HepG2 (cell line): ENCODE results near the gene KIAA0232. TPM values are rescaled to one million over a fixed set of nuclear protein-coding genes. Genes with fewer than 3 reads are reported as not detected.

ENCODE experiments used
- CBX5 ChIP-seq: sonication (generic); formaldehyde crosslinking; IDR thresholded peaks from 2 replicates; pipeline ENCODE4 v1.4.0; 2020; ENCODE audit warnings: missing genetic modification reagents, borderline replicate concordance
- CHD2 ChIP-seq: IDR thresholded peaks from 2 replicates; pipeline ENCODE4 v1.6.1; 2011; ENCODE audit warnings: low read depth, low read length, improper control_type of control experiment
- FOXP1 ChIP-seq, 2 experiments: fragments of 450-650 bp in 1 of 2; IDR thresholded peaks; 2 replicates each; pipeline ENCODE4 v1.6.1; 2017 to 2018; ENCODE audit warnings: antibody characterized with exemption in 1 of 2
- KMT2B ChIP-seq: IDR thresholded peaks from 2 replicates; pipeline ENCODE4 v1.6.1; 2016; ENCODE audit warnings: missing genetic modification reagents, missing compliant biosample characterization
- RBFOX2 ChIP-seq: fragments of 200-400 bp; formaldehyde crosslinking; IDR thresholded peaks from 2 replicates; pipeline ENCODE4 v1.6.1; 2017; ENCODE audit warnings: low read depth, mild to moderate bottlenecking, low read length
- SOX13 ChIP-seq, 3 experiments: fragments of 450-650 bp in 1 of 3; sonication (generic) in 1 of 3; formaldehyde crosslinking in 1 of 3; IDR thresholded peaks in 2 of 3; conservative IDR thresholded peaks in 1 of 3; 2 replicates each; pipeline versions ENCODE4 v1.5.0 to v1.6.1; 2016 to 2020; ENCODE audit warnings: antibody characterized with exemption in 1 of 3, mild to moderate bottlenecking in 1 of 3, missing compliant biosample characterization in 1 of 3, missing genetic modification reagents in 1 of 3, moderate library complexity in 1 of 3
- TCF7L2 ChIP-seq: IDR thresholded peaks from 2 replicates; pipeline ENCODE4 v1.6.1; 2011; ENCODE audit warnings: mild to moderate bottlenecking, low read depth, low read length, moderate library complexity
- U2AF1 ChIP-seq: fragments of 200-400 bp; formaldehyde crosslinking; optimal IDR thresholded peaks from 2 replicates; pipeline ENCODE3; 2017; ENCODE audit warnings: mild to moderate bottlenecking, low read depth, low read length
- ZMYM4 ChIP-seq: sonication (generic); formaldehyde crosslinking; IDR thresholded peaks from 2 replicates; pipeline ENCODE4 v1.8.1; 2023; ENCODE audit warnings: mild to moderate bottlenecking, missing genetic modification reagents
- ZNF143 ChIP-seq: sonication (generic); formaldehyde crosslinking; IDR thresholded peaks from 2 replicates; pipeline ENCODE4 v1.4.0; 2020; ENCODE audit warnings: missing genetic modification reagents
- ZNF407 ChIP-seq: sonication (generic); formaldehyde crosslinking; IDR thresholded peaks from one replicate; pipeline ENCODE4 v1.5.1; 2020; ENCODE audit warnings: mild to moderate bottlenecking, missing genetic modification reagents; ENCODE audit errors: not compliant biosample characterization
- ZNF503 ChIP-seq: sonication (generic); formaldehyde crosslinking; IDR thresholded peaks from 2 replicates; pipeline ENCODE4 v1.4.0; 2020; ENCODE audit warnings: missing genetic modification reagents
- ZNF550 ChIP-seq: sonication (generic); formaldehyde crosslinking; IDR thresholded peaks from 2 replicates; pipeline ENCODE4 v1.4.0; 2020; ENCODE audit warnings: mild to moderate bottlenecking, missing genetic modification reagents, borderline replicate concordance
- ZNF569 ChIP-seq: sonication (generic); formaldehyde crosslinking; IDR thresholded peaks from 2 replicates; pipeline ENCODE4 v1.5.0; 2020; ENCODE audit warnings: mild to moderate bottlenecking, missing genetic modification reagents, moderate library complexity, borderline replicate concordance
- ZNF644 ChIP-seq: IDR thresholded peaks from 2 replicates; pipeline ENCODE4 v1.6.1; 2016; ENCODE audit warnings: low read depth
- ZNF652 ChIP-seq: IDR thresholded peaks from 2 replicates; pipeline ENCODE4 v1.6.1; 2016; ENCODE audit warnings: low read depth, borderline replicate concordance
- ZNF678 ChIP-seq: sonication (generic); formaldehyde crosslinking; IDR thresholded peaks from 2 replicates; pipeline ENCODE4 v1.4.0; 2020; ENCODE audit warnings: mild to moderate bottlenecking, missing genetic modification reagents
- ZNF724P ChIP-seq: sonication (generic); formaldehyde crosslinking; IDR thresholded peaks from 2 replicates; pipeline ENCODE4 v1.8.0; 2022; ENCODE audit warnings: missing genetic modification reagents, borderline replicate concordance
- ZNF772 ChIP-seq: sonication (generic); formaldehyde crosslinking; IDR thresholded peaks from 2 replicates; pipeline ENCODE4 v1.5.0; 2020; ENCODE audit warnings: mild to moderate bottlenecking, missing genetic modification reagents
- ZNF850 ChIP-seq: sonication (generic); formaldehyde crosslinking; conservative IDR thresholded peaks from 2 replicates; pipeline ENCODE4 v1.9.0; 2021; ENCODE audit warnings: mild to moderate bottlenecking, missing genetic modification reagents
- polyA plus RNA-seq, 8 experiments: library from polyadenylated mRNA; depleted of rRNA in 3 of 8; stranded (reverse) in 7 of 8; unstranded in 1 of 8; fragments of >200 nt; fragmentation: Illumina TruSeq in 4 of 8; extraction: Trizol in 4 of 8; gene quantifications; 2 replicates each; pipeline versions ENCODE4 v1.2.1 to v1.2.3, GENCODE V29; 2011 to 2016; ENCODE audit warnings: low read depth in 4 of 8, missing spikeins in 1 of 8, mixed read lengths in 1 of 8; ENCODE audit not compliant: insufficient read depth in 1 of 8
- total RNA-seq, 5 experiments: library from RNA; depleted of rRNA; stranded (reverse); fragments of >200 nt; fragmentation: Illumina TruSeq; extraction: Trizol; gene quantifications; 2 replicates each; pipeline ENCODE4 v1.2.3, GENCODE V29; 2016; ENCODE audit warnings: low read depth in 1 of 5

Gene KIAA0232
- total and polyA plus RNA-seq, 2 of the 13 experiments (the other 11 are each of a cell fraction or from before 2014, with no cell fraction given) = 7.8 to 17.1 TPM

DNA sequence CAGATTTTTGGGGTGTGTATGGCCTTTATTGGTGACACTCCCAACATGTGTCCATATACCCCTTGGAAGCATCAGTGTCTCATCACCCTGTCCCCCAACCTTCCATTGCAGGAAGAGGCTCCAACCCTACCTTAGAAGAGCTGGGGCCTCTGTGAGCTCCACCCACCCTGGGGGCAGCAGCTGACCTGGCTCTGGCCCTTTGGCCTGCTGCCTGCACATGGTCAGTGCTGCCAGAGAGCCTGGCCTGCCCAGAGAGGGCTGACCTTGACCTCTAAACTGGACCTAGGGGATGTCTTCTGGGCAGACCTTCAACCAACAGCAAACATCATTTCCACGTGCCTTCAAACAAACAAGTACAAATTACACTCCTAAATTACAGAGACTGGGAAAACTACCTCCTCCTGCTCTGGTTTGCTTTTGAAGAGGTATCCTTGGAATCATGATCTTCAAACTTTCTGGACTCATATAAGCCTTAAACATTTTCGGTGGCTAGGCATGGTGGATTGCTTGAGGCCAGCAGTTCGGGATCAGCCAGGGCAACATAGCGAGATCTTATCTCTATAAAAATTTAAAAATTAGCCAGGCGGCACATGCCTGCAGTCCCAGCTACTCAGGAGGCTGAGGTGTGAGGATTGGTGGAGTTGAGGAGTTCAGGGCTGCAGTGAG is 27.3 kb upstream of the KIAA0232 start (continued):
- no peak for TF ChIP-seq ZNF407 (CRISPR knock-in tag)
- TF ChIP-seq ZNF850 (CRISPR knock-in tag) = no peak
- peak; percentile 70 for TF ChIP-seq KMT2B
- no peak for TF ChIP-seq ZNF550
- TF ChIP-seq ZNF652 (CRISPR knock-in tag) = peak; percentile 61; the same call in 1 of the 2 replicates
- no peak for TF ChIP-seq ZNF678 (CRISPR knock-in tag)
- 0 out of 2 replicates have a peak, but pooled peaks have one; percentile 21 for TF ChIP-seq SOX13 (IDR thresholded peaks at IDR 0.05)
- peak in 1 of 2 experiments; percentile 90; a peak in 2 of 4 replicates for TF ChIP-seq SOX13 (CRISPR knock-in tag; conservative IDR thresholded peaks at IDR 0.05 in 1 of 2, IDR thresholded peaks at IDR 0.05 in 1 of 2)
- TF ChIP-seq RBFOX2 = no peak
- peak; percentile 76; the same call in 1 of the 2 replicates for TF ChIP-seq ZNF772 (CRISPR knock-in tag)
- TF ChIP-seq FOXP1 (IDR thresholded peaks at IDR 0.05) = no peak
- TF ChIP-seq FOXP1 (CRISPR knock-in tag; IDR thresholded peaks at IDR 0.05) = peak; percentile 93
- TF ChIP-seq CBX5 (CRISPR knock-in tag) = peak; percentile 69; the same call in 1 of the 2 replicates
- TF ChIP-seq ZNF644 (CRISPR knock-in tag) = peak; percentile 80
- TF ChIP-seq TCF7L2 = no peak
- TF ChIP-seq ZNF724P (CRISPR knock-in tag) = no peak
- no peak for TF ChIP-seq CHD2
- peak; percentile 93; the same call in 1 of the 2 replicates for TF ChIP-seq ZNF503 (CRISPR knock-in tag)
- no peak for TF ChIP-seq U2AF1
- TF ChIP-seq ZNF569 = no peak
- peak; percentile 24; the same call in 1 of the 2 replicates for TF ChIP-seq ZNF143 (CRISPR knock-in tag)
- peak; percentile 83 for TF ChIP-seq ZMYM4 (CRISPR knock-in tag)
